ENCODE results near the gene BBX. TPM values are rescaled to one million over a fixed set of nuclear protein-coding genes. Genes with fewer than 3 reads are reported as not detected.
"Not testable (repeated sequence)": the region's sequence is repeated elsewhere in the genome, so short reads cannot be mapped to it uniquely, and the experiment has no call there.

The BBX gene
- total RNA-seq, 1 experiment from 2014 or later, result 13.8 TPM

DNA sequence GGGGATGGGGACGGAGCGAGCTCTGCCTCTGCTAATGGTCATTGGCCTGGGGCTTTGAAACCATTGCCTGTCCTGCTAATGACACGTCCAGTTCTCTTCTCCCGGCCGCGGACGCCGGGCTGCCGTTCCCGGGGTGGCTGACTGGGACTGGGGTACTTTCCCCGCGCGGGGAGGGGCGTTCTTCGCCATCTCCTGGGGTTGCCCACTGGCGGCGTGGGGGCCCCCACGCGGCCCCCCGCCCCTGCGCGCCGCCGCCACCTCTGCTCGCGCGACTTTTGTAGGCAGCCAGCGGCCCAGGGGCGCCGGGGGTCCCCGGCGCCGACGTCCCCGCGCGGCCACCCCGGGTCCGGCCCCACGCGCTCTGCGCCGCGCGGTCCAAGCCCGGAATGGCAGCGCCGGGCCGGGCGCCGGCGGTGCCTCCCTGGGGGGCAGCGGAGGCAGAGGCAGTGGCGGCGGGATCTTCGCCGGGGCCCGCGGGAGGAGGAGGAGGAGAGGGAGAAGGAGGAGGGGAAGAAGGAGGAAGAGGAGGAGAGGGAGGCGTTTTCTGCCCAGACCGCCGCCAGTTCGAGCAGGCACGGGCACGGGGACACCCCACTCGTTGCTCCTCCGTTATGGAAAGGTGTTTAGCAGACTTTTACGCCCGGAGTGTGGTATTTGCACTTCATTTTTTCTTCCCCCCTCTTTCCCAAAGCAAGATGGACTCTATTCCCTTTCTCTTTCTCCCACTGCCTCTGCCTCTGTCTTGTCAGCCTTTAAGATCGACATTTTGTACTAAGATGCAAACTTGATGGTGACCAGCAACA lies 2.3 kb downstream of the BBX start:
- H3K9me3 ChIP-seq, result no peaks in the 10 kb centered on the region
- H3K27me3 ChIP-seq, result no peaks in the 10 kb centered on the region
- peak overlapping the region; percentile 80 for H3K4me3 ChIP-seq
- peaks cover 13% of the 10 kb centered on the region for H3K36me3 ChIP-seq
- peak; percentile 67 for DNase-seq

DNA sequence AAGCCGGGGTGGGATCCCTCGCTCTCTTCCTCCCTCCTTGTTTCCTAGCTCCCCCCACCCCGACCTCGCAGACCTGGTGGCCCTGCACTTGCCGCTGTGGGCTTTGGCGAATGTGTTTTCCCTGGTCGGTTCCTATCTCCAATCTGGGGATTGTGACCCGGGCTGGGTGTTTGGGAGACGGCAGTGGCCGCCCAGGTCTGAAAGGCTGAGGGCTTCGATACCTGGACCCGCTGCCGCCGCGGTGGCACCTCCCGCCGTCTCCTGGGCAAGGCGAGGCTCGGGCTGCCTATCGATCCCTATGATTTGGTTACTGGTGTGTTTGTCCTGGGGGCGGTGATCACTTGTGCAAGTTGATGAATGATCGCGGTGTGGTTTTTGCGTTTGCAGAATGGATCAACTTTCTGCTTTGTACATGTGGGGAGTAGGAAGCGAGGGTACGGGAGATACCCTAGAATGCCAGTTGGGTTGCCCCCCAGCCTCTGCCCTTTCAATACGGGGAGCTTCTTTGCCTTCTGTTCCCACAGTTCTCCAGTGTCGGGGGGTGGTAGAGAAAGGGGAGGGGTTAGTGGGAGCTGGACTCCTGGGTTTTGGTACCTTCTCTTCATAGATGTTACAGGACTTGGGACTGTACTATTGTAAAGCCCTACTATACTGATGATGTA lies 3.0 kb downstream of the BBX start:
- no peaks in the 10 kb centered on the region for H3K9me3 ChIP-seq
- peak; percentile 23 for DNase-seq
- H3K36me3 ChIP-seq, result peaks cover 15% of the 10 kb centered on the region
- H3K4me3 ChIP-seq, result peak overlapping the region; percentile 80
- no peaks in the 10 kb centered on the region for H3K27me3 ChIP-seq

DNA sequence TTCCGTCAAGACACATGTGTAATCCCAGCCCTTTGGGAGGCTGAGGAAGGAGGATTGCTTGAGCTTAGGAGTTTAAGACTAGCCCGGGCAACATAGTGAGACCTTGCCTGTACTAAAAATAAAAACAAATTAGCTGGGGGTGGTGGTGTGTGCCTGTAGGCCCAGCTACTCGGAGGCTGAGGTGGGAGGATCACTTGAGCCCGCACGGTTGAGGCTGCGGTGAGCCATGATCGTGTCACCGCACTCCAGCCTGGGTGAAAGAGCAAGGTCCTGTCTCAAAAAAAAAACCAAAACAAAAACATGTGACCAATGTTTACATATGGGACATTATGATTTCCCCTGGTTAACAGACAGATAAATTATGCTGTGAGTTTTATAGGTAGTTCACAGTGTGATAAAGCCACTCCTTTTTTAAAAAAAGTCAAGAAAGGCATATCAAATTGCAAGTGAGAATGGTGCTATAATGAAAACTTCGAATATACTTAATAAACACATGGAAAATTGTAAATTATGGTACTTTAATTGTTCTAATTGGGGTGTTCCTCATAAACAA lies 9.2 kb downstream of the BBX start:
- H3K27me3 ChIP-seq, result no peaks in the 10 kb centered on the region
- H3K9me3 ChIP-seq, result no peaks in the 10 kb centered on the region
- no peak for DNase-seq
- peaks cover 15% of the 10 kb centered on the region for H3K36me3 ChIP-seq
- H3K4me3 ChIP-seq, result no peak overlapping the region

DNA sequence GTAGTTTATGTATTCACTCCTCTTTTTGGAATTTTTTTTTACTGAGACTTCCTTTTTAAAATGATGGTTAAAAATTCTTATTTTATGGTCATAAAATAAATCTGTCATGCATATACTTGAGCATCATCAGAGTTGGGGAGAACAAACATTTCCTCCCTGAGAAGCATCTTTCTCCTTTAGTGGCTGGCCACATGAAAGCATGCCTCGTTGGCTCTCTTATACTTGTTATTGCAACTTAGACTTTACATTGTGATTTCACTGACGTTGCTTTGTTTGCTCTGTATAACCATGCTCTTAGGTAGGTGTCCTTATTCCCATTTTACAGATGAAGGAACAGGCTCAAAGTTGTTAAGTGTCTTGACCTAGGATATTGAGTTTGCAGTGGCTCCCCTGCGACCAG lies 18.1 kb downstream of the BBX start:
- Histone ChIP-seq H3K36me3 (no peaks in the 10 kb centered on the region), H3K9me3 (no peaks in the 10 kb centered on the region), H3K27me3 (no peaks in the 10 kb centered on the region), H3K4me3 (no peak overlapping the region)
- DNase-seq, result no peak

DNA sequence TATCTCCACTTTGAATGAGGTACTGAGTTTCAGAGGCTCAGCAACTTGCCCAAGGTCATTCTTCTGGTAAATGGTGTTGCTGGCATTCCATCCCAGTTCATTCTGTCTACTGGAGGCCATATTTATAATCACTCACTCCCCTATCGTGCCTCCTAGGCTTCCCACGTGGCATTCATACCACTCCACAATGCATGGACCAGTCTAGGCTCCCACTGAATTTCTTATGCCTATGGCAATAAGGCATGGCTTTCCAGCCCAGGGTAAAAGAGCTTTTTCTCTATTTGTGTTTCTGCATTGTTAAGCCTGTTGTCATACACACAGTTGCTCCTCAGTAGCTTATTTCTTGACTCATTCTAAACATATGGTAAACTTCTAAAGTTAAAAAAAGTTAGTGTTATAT lies 19.9 kb downstream of the BBX start:
- H3K27me3 ChIP-seq, result no peaks in the 10 kb centered on the region
- no peak for DNase-seq
- no peaks in the 10 kb centered on the region for H3K36me3 ChIP-seq
- H3K4me3 ChIP-seq, result no peak overlapping the region
- H3K9me3 ChIP-seq, result no peaks in the 10 kb centered on the region

DNA sequence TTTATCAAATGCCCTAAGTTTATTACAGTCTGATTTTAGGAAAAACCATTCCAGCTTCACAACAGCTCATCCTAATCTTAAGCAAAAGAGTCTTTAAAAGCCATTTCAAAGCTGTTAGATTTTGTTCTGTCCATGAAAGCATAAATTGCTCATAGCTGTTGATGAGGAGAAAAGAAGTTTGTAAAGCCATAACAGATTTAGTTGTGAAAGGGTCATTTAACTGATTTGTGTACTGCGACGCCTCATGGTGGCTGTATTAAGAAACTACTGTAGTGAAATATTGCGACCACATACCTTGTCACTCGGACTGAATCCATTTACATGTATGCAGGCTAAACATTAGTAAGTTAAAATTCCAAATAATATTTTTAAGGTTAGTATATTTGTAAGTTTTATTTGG lies 20.9 kb downstream of the BBX start:
- Histone ChIP-seq H3K4me3 (no peak overlapping the region), H3K36me3 (no peaks in the 10 kb centered on the region), H3K9me3 (no peaks in the 10 kb centered on the region), H3K27me3 (no peaks in the 10 kb centered on the region)
- DNase-seq, result no peak

DNA sequence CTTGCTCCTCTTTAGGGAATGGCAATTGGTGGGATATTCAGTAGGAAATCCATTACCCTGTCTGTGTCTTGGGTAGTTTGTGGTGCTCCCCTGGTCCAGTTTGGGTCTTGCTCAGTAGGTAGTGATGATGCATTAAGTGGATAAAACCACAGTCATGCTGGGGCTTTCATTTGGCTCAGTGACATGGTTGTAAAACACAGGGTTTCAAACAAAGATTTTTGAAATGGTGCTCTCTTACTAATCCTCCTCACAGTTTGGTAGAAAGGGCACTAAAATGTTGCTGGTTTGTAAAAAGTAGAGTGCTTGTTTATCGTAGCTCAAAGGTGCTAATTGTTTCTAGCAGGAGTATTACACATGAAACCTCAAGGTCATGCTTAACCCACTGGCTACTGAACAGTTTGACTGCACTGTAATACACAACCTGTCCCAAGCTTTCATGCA lies 22.9 kb downstream of the BBX start:
- H3K9me3 ChIP-seq, result no peaks in the 10 kb centered on the region
- no peaks in the 10 kb centered on the region for H3K36me3 ChIP-seq
- no peak for DNase-seq
- no peaks in the 10 kb centered on the region for H3K27me3 ChIP-seq
- H3K4me3 ChIP-seq, result no peak overlapping the region

DNA sequence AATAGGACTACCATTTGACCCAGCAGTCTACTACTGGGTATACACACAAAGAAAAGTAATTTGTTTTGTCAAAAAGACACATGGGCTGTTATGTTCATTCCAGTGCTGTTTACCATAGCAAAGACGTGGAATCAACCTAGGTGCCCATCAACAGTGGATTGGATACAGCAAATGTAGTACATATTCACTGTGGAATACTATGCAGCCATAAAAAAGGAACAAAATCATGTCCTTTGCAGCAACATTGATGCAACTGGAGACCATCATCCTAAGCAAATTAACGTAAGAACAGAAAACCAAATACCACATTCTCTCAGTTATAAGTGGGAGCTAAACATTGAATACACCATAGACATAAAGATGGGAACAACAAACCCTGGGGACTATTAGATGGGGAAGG lies 25.8 kb downstream of the BBX start:
- H3K27me3 ChIP-seq, result no peaks in the 10 kb centered on the region
- DNase-seq, result no peak
- no peaks in the 10 kb centered on the region for H3K36me3 ChIP-seq
- H3K9me3 ChIP-seq, result no peaks in the 10 kb centered on the region
- H3K4me3 ChIP-seq, result no peak overlapping the region

DNA sequence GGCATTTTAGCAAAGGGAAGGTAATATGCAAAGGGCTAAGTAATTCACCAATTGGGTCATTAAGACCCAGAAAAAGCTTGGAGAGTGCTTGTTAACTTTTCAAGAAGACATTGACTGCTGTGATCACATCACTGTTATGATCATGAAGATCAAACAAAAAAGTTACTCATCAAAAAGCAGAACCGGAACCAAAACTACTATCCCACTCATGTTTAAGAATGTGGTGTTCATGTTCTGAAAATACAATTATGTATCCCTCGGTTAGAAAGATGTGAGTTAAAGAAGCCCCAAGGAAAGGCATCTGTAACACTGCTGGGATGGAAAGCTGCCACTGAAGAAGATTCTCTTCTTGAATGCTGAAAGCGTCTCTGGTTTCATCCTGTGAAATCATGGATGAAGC lies 32.6 kb downstream of the BBX start:
- H3K4me3 ChIP-seq, result no peak overlapping the region
- H3K9me3 ChIP-seq, result no peaks in the 10 kb centered on the region
- no peak for DNase-seq
- no peaks in the 10 kb centered on the region for H3K36me3 ChIP-seq
- no peaks in the 10 kb centered on the region for H3K27me3 ChIP-seq

DNA sequence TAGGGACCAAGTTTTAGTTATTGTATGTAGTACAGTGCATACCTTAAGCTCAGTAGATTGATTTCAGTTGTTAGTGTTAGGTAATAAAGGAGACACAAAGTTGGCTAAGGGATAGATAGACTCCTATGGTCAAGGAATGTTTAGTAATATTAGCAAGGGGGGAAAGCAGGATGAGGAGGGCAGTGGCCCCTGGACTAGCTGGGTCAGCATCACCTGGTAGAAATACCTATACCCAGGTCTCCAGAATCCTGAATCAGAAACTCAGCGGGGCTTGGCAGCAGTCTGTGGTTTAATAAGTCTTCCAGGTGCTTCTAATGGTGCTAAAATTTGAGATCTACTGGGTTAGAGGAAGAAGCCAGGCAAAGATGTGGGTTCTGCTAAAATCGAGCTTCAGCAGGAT lies 35.0 kb downstream of the BBX start:
- DNase-seq, result no peak
- Histone ChIP-seq H3K27me3 (no peaks in the 10 kb centered on the region), H3K4me3 (no peak overlapping the region), H3K36me3 (no peaks in the 10 kb centered on the region), H3K9me3 (no peaks in the 10 kb centered on the region)

DNA sequence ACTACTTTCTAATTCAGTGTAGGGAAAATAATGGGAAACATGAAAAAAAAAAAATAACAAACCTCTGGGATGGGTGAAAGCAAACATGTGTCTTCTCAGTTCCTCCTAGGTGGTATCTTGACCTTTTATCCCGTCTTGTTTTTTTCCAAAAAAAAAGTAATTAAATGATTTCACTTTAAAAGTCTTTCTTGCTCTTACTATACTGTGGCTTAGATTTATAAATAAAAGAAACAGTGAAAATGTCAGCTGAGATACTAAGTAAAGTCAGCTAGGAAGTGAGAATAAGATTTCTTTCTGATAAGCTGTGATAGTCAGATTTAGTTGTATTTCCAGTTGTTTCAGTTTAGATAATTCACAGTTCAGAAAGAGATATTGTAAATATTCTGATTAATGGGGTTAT lies 37.4 kb downstream of the BBX start:
- DNase-seq, result no peak
- Histone ChIP-seq H3K36me3 (no peaks in the 10 kb centered on the region), H3K9me3 (no peaks in the 10 kb centered on the region), H3K27me3 (no peaks in the 10 kb centered on the region), H3K4me3 (no peak overlapping the region)

DNA sequence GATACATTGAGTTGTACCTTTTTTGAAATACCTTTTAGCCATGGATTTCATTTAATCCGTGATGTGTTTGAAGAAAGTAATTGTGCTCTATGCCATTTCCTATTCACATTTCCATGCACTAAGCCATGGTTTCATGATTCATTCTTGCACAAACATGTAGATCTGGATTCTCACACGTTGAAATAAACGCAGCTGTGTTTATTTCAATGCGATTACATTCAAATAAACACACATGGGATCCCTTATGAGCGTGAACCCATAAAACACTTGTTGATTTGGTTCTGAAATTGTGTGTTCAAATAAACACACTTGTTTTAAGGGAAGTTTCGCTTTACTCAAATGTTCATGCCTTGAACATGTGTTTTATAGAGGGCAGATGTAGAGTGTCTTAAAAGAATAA lies 39.2 kb downstream of the BBX start:
- DNase-seq, result no peak
- H3K36me3 ChIP-seq, result no peaks in the 10 kb centered on the region
- H3K9me3 ChIP-seq, result no peaks in the 10 kb centered on the region
- H3K4me3 ChIP-seq, result no peak overlapping the region
- no peaks in the 10 kb centered on the region for H3K27me3 ChIP-seq

DNA sequence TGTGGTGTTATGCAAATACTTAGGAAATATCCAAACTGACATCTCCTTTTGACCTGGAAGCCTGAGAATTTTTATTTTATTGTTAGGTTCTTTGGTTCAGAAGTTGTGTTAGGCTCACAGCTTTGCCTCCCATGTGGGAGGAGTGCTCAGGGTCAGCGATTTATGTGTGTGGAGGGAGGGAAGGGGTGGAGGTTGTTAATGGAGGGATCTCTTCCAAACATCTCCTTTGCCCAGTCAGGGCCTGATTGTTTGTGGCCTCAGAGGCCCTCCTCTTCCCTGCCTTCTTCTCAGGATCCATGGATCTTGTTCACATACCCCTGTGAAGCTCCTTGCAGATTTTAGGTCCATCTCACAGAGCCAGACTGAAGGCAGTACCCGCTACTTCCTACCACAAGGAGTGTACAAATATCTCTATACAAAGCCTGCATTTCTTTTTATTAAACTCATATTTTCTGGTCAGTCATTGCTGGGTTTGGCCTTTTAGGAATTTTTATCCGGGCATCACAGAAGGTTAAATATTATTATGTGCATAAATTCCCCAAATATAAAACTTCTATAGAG lies 40.3 kb downstream of the BBX start:
- Histone ChIP-seq H3K27me3 (no peaks in the 10 kb centered on the region), H3K9me3 (no peaks in the 10 kb centered on the region), H3K36me3 (no peaks in the 10 kb centered on the region), H3K4me3 (no peak overlapping the region)
- no peak for DNase-seq

DNA sequence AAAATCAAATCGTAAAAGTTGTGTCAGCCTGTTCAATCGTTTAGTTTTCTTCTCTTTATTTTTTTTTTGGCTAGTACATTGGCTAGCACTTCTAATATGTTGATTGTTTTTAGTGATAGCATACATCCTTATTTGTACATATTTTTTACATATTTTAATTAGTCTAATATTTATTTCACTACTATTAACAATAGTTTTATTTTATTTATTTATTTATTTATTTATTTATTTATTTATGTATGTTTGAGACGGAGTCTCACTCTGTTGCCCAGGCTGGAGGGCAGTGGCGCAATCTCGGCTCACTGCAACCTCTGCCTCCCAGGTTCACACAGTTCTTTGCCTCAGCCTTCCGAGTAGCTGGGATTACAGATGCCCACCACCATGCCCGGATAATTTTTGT lies 42.5 kb downstream of the BBX start:
- not testable (repeated sequence) for H3K9me3 ChIP-seq, H3K27me3 ChIP-seq, H3K36me3 ChIP-seq, H3K4me3 ChIP-seq, DNase-seq

DNA sequence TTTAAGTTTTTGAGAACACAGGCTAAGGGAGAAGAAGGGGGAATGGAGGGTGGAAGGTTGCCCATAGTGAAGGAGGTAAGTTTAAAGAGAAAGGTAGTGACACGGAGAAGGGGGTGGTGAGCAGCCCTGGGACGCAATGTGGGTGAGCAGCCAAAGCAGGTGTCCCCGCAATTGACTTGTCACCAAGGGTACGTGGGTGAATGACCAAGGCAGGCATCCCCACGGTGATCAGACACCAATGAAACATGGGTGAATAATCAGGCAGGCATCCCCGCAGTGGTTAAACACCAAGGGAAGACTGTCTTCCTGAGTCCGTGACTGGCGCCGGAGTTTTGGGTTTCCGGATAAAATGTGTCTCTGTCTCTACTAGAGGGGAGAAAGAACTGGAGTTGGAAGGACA lies 48.3 kb downstream of the BBX start:
- not testable (repeated sequence) for H3K4me3 ChIP-seq, H3K36me3 ChIP-seq, DNase-seq, H3K27me3 ChIP-seq, H3K9me3 ChIP-seq

DNA sequence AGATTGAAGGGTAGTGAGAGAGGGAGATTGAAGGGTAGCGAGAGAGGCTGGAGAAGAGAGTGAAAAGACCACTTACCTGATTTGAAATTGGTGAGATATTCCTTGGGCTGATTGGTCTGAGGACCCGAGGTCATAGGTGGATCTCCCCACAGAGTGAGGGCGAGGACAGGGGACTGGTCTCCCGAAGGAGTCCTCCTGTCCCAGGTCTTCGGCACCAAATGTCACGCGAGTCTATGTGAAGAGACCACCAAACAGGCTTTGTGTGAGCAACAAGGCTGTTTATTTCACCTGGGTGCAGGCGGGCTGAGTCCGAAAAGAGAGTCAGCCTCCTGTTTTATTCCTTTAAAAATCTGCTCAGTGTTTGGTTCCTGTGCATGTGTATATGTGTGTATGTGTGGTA lies 48.7 kb downstream of the BBX start:
- H3K36me3 ChIP-seq, DNase-seq, H3K27me3 ChIP-seq, H3K4me3 ChIP-seq, H3K9me3 ChIP-seq: not testable (repeated sequence)

DNA sequence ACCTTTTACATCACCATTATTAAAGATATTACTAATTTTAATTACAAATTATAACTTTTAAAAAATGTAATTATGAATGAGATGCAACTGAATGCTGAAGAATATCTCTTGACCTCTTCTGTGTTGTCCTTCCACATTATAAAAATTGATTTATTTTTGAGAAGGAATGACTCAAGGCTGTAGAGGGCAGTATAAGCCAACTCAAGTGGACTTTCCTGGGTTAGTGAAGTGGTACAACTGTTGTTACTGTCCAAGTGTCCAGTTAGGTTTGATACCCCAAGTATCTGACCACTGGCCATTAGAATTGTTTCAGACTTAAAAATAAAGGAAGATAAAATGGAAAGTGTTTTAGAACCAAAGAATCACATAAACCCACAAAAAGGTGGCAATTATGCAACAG lies 51.9 kb downstream of the BBX start:
- no peak for DNase-seq
- Histone ChIP-seq H3K27me3 (no peaks in the 10 kb centered on the region), H3K4me3 (no peak overlapping the region), H3K9me3 (no peaks in the 10 kb centered on the region), H3K36me3 (no peaks in the 10 kb centered on the region)

DNA sequence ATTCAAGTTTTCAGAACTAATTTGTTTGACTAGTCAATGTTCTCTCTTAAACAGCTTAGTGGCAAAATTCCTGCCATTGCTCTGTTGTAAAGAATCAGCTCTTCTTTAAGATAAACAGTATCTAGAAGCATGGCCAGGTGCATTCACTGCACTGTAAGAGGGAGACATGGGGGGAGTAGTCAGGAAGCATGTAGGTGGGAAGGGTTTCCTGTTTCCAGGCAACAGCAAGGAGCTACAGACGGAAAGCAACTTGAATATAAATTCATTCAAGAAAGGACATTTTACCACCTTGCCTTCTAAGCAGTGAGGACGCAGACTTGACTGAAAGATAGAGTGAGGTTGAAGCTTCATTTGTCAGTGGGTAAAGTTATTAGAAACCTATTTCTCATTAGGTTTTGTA lies 55.3 kb downstream of the BBX start:
- no peaks in the 10 kb centered on the region for H3K27me3 ChIP-seq
- H3K36me3 ChIP-seq, result no peaks in the 10 kb centered on the region
- H3K4me3 ChIP-seq, result no peak overlapping the region
- H3K9me3 ChIP-seq, result no peaks in the 10 kb centered on the region
- no peak for DNase-seq
